Fibroblast of the aortic adventitia (primary cell): ENCODE measurements around the gene GPT2. TPM values are rescaled to one million over a fixed set of nuclear protein-coding genes. Genes with fewer than 3 reads are reported as not detected.

ENCODE experiments used
- DNase-seq: peaks from one replicate; pipeline ENCODE4 v3.0.0-alpha.2; 2010; ENCODE audit warnings: low read depth
- H3K4me3 ChIP-seq: 2 replicates; pipeline ENCODE4 v1.5.1; 2011; ENCODE audit warnings: low read depth, mild to moderate bottlenecking, control low read depth, low read length, moderate library complexity
- total RNA-seq: library from RNA; depleted of rRNA; stranded (reverse); fragments of >200 nt; gene quantifications from 2 replicates; pipeline ENCODE4 v1.2.3, GENCODE V29; 2012; ENCODE audit warnings: low replicate concordance
- TF ChIP-seq, protein P1 (sequence below): IDR thresholded peaks from 2 replicates; pipeline ENCODE4 v1.5.1; 2011; ENCODE audit warnings: mild to moderate bottlenecking, low read length, control low read depth, inconsistent platforms; ENCODE audit not compliant: insufficient read depth

Gene GPT2
- total RNA-seq, 1 donor = 9.7 TPM

GRCh38 chr16:46915483-46916025 is 31.4 kb downstream of the GPT2 start:
- TF ChIP-seq, protein P1, sequence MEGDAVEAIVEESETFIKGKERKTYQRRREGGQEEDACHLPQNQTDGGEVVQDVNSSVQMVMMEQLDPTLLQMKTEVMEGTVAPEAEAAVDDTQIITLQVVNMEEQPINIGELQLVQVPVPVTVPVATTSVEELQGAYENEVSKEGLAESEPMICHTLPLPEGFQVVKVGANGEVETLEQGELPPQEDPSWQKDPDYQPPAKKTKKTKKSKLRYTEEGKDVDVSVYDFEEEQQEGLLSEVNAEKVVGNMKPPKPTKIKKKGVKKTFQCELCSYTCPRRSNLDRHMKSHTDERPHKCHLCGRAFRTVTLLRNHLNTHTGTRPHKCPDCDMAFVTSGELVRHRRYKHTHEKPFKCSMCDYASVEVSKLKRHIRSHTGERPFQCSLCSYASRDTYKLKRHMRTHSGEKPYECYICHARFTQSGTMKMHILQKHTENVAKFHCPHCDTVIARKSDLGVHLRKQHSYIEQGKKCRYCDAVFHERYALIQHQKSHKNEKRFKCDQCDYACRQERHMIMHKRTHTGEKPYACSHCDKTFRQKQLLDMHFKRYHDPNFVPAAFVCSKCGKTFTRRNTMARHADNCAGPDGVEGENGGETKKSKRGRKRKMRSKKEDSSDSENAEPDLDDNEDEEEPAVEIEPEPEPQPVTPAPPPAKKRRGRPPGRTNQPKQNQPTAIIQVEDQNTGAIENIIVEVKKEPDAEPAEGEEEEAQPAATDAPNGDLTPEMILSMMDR = no peak
- no peak for DNase-seq
- no peak overlapping the region for H3K4me3 ChIP-seq

GRCh38 chr16:46916980-46917379 is 32.8 kb downstream of the GPT2 start:
- H3K4me3 ChIP-seq = no peak overlapping the region
- TF ChIP-seq, protein P1 = no peak
- no peak for DNase-seq

DNA sequence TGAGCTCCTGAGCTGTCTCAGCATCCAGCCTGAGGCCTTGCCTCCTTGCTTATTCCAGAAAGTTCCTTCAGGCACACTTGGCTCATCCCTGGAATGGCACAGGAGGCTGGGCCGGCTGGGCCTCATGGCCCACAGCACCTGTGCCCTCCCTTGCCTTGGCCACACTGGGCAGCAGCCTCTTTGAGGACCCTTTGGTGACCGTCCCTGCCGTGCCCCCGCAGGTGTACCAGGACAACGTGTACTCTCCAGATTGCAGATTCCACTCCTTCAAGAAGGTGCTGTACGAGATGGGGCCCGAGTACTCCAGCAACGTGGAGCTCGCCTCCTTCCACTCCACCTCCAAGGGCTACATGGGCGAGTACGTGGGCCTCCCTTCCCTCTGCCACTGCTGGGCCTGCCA is 34.2 kb downstream of the GPT2 start:
- H3K4me3 ChIP-seq = no peak overlapping the region
- no peak for DNase-seq

GRCh38 chr16:46918905-46919792 is 35.0 kb downstream of the GPT2 start:
- TF ChIP-seq, protein P1 = no peak
- DNase-seq = no peak
- no peak overlapping the region for H3K4me3 ChIP-seq

More for the DNA sequence above, 34.2 kb downstream of the GPT2 start:
- TF ChIP-seq, protein P1 = no peak

DNA sequence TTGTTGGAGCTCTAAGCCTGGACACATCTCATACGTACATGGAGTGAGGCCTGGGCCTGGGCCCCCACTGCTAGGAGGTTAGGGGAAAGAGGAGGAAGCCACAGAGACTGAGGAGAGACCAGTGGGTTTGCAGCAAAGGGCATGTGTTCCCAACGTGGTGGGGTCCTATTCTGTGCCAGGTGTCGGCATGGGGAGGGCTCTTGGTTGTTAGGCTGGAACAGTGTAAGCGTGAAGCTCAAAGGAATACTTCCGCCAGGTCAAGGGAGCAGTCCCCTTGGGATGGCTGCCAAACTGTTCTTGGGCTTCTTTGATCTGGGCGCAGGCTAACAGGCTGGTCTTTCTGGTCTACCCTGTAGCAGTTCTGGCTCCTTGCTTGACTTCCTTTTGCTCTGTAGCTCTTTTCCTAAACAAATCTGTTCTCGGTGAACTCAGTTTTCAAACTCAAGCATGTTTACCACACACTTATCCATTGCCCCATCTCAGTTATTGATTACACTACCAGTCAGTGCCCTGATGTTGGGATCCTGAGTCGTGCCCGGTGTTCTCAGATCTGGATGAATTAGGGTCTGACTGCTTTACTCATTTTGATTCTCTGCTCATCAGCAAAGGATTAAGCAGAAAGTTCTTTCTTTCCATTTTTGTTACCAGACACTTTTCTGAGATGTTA is 36.4 kb downstream of the GPT2 start:
- no peak overlapping the region for H3K4me3 ChIP-seq
- TF ChIP-seq, protein P1 = no peak
- DNase-seq = no peak

- no peak for DNase-seq
- TF ChIP-seq, protein P1 = no peak
- H3K4me3 ChIP-seq = no peak overlapping the region
These were observed 38.1 kb downstream of the GPT2 start for GRCh38 chr16:46922239-46922638.
